GM21381 (cell line): Measurements from ENCODE around the gene CNOT1.
"Not testable (repeated sequence)": the region's sequence is repeated elsewhere in the genome, so short reads cannot be mapped to it uniquely, and the experiment has no call there.

Experiments used
- ATAC-seq: cut with Tn5 transposase; IDR thresholded peaks from one replicate; pipeline ENCODE4 v1.9.1; 2021; ENCODE audit warnings: mild to moderate bottlenecking, moderate library complexity; ENCODE audit not compliant: unreplicated experiment

The CNOT1 gene

GRCh38 chr16:58638148-58639036, 8.8 kb upstream of the CNOT1 start:
- no peak for ATAC-seq

- ATAC-seq = not testable (repeated sequence)
These were observed 7.4 kb upstream of the CNOT1 start for GRCh38 chr16:58637021-58637420.

- no peak for ATAC-seq
These were observed 6.8 kb upstream of the CNOT1 start for GRCh38 chr16:58636466-58636865.

- no peak for ATAC-seq
These were observed 5.9 kb upstream of the CNOT1 start for GRCh38 chr16:58635502-58635901.

GRCh38 chr16:58634265-58634802, 4.7 kb upstream of the CNOT1 start:
- no peak for ATAC-seq

- no peak for ATAC-seq
These were observed 537 bp downstream of the CNOT1 start for GRCh38 chr16:58628845-58629732.

- no peak for ATAC-seq
These were observed 5.4 kb downstream of the CNOT1 start for GRCh38 chr16:58624209-58624608.

GRCh38 chr16:58620396-58620795, 9.2 kb downstream of the CNOT1 start:
- no peak for ATAC-seq

- ATAC-seq = no peak
These were observed 14.3 kb downstream of the CNOT1 start for GRCh38 chr16:58615280-58615679.

- ATAC-seq = no peak
These were observed 14.8 kb downstream of the CNOT1 start for GRCh38 chr16:58614860-58615259.

- ATAC-seq = no peak
These were observed 15.4 kb downstream of the CNOT1 start for GRCh38 chr16:58614212-58614611.

GRCh38 chr16:58612965-58613364, 16.7 kb downstream of the CNOT1 start:
- not testable (repeated sequence) for ATAC-seq

GRCh38 chr16:58608601-58609136, 21.0 kb downstream of the CNOT1 start:
- no peak for ATAC-seq

- ATAC-seq = no peak
These were observed 24.1 kb downstream of the CNOT1 start for GRCh38 chr16:58605562-58605961.

- no peak for ATAC-seq
These were observed 38.5 kb downstream of the CNOT1 start for GRCh38 chr16:58591083-58591482.

GRCh38 chr16:58589326-58589905, 40.2 kb downstream of the CNOT1 start:
- no peak for ATAC-seq

GRCh38 chr16:58588406-58588805, 41.2 kb downstream of the CNOT1 start:
- no peak for ATAC-seq

GRCh38 chr16:58586340-58587030, 43.1 kb downstream of the CNOT1 start:
- ATAC-seq = no peak

- ATAC-seq = no peak
These were observed 44.7 kb downstream of the CNOT1 start for GRCh38 chr16:58584831-58585505.
